Muscle layer of duodenum (tissue), 2 donors: ENCODE results near the gene SYNRG.

Experiments
- H3K27ac ChIP-seq: one replicate; pipeline ENCODE4 v1.7.0; 2013; ENCODE audit warnings: mild to moderate bottlenecking, low read length
- H3K27me3 ChIP-seq: one replicate; pipeline ENCODE4 v1.7.0; 2013; ENCODE audit warnings: low read depth, mild to moderate bottlenecking, control low read depth, low read length
- H3K36me3 ChIP-seq, 2 donors: one replicate each; pipeline ENCODE4 v1.7.0; 2013; ENCODE audit warnings: low read length in 2 of 2, control low read depth in 1 of 2, mild to moderate bottlenecking in 1 of 2; ENCODE audit not compliant: insufficient read depth in 2 of 2, control insufficient read depth in 1 of 2
- H3K4me1 ChIP-seq, 2 donors: one replicate each; pipeline ENCODE4 v1.7.0; 2013; ENCODE audit warnings: low read length in 2 of 2, mild to moderate bottlenecking in 2 of 2, control low read depth in 1 of 2, moderate library complexity in 1 of 2; ENCODE audit not compliant: insufficient read depth in 2 of 2, control insufficient read depth in 1 of 2
- H3K4me3 ChIP-seq, 2 donors: one replicate each; pipeline ENCODE4 v1.7.0; 2013; ENCODE audit warnings: low read length in 2 of 2, low read depth in 1 of 2, mild to moderate bottlenecking in 1 of 2
- H3K9me3 ChIP-seq, 2 donors: one replicate each; pipeline ENCODE4 v1.7.0; 2013; ENCODE audit warnings: low read length in 2 of 2, control low read depth in 1 of 2, mild to moderate bottlenecking in 1 of 2; ENCODE audit not compliant: control insufficient read depth in 1 of 2
- donor health status: healthy.

SYNRG gene

GRCh38 chr17:37535906-37536305, 73.3 kb downstream of the SYNRG start:
- Histone ChIP-seq H3K27me3 (no peaks in the 10 kb centered on the region), H3K27ac (no peak overlapping the region), H3K4me1 (no peaks in the 10 kb centered on the region), H3K9me3 (no peaks in the 10 kb centered on the region), H3K36me3 (peaks cover 52 to 66% of the 10 kb centered on the region in 2 donors), H3K4me3 (no peak overlapping the region)

- Histone ChIP-seq H3K27me3 (no peaks in the 10 kb centered on the region), H3K4me3 (no peak overlapping the region), H3K36me3 (peaks cover 47 to 63% of the 10 kb centered on the region in 2 donors), H3K9me3 (no peaks in the 10 kb centered on the region), H3K27ac (no peak overlapping the region), H3K4me1 (no peaks in the 10 kb centered on the region)
Measured at GRCh38 chr17:37532756-37533155, 76.5 kb downstream of the SYNRG start.

GRCh38 chr17:37530420-37530819, 78.8 kb downstream of the SYNRG start:
- no peak overlapping the region for H3K4me3 ChIP-seq
- no peaks in the 10 kb centered on the region for H3K4me1 ChIP-seq
- no peaks in the 10 kb centered on the region for H3K9me3 ChIP-seq
- no peak overlapping the region for H3K27ac ChIP-seq
- no peaks in the 10 kb centered on the region for H3K27me3 ChIP-seq
- H3K36me3 ChIP-seq: peaks cover 25 to 51% of the 10 kb centered on the region in 2 donors

- Histone ChIP-seq H3K4me3 (no peak overlapping the region), H3K36me3 (peaks cover 29 to 62% of the 10 kb centered on the region in 2 donors)
Measured at GRCh38 chr17:37527249-37527851, 81.9 kb downstream of the SYNRG start.

GRCh38 chr17:37523715-37524219, 85.5 kb downstream of the SYNRG start:
- H3K27ac ChIP-seq: no peak overlapping the region
- peaks cover 39 to 60% of the 10 kb centered on the region in 2 donors for H3K36me3 ChIP-seq
- no peak overlapping the region for H3K4me3 ChIP-seq
- no peaks in the 10 kb centered on the region for H3K9me3 ChIP-seq
- no peaks in the 10 kb centered on the region for H3K27me3 ChIP-seq
- H3K4me1 ChIP-seq: no peaks in the 10 kb centered on the region

More at GRCh38 chr17:37527249-37527851, 81.9 kb downstream of the SYNRG start:
- Histone ChIP-seq H3K4me1 (no peaks in the 10 kb centered on the region), H3K27ac (no peak overlapping the region), H3K9me3 (no peaks in the 10 kb centered on the region), H3K27me3 (no peaks in the 10 kb centered on the region)

- H3K27ac ChIP-seq: no peak overlapping the region
- no peaks in the 10 kb centered on the region for H3K4me1 ChIP-seq
- no peaks in the 10 kb centered on the region for H3K27me3 ChIP-seq
- H3K4me3 ChIP-seq: no peak overlapping the region
- H3K9me3 ChIP-seq: no peaks in the 10 kb centered on the region
- H3K36me3 ChIP-seq: peaks cover 54 to 67% of the 10 kb centered on the region in 2 donors
Measured at GRCh38 chr17:37521821-37522220, 87.4 kb downstream of the SYNRG start.

- H3K36me3 ChIP-seq: peaks cover 54 to 62% of the 10 kb centered on the region in 2 donors
- H3K9me3 ChIP-seq: no peaks in the 10 kb centered on the region
- no peak overlapping the region for H3K4me3 ChIP-seq
- H3K27ac ChIP-seq: no peak overlapping the region
- H3K4me1 ChIP-seq: peaks cover 0 to 8% of the 10 kb centered on the region in 2 donors
- H3K27me3 ChIP-seq: no peaks in the 10 kb centered on the region
Measured at GRCh38 chr17:37520174-37520573, 89.0 kb downstream of the SYNRG start.

- no peaks in the 10 kb centered on the region for H3K27me3 ChIP-seq
- H3K4me3 ChIP-seq: no peak overlapping the region
- H3K27ac ChIP-seq: no peak overlapping the region
- H3K4me1 ChIP-seq: peaks cover 0 to 8% of the 10 kb centered on the region in 2 donors
- peaks cover 54 to 62% of the 10 kb centered on the region in 2 donors for H3K36me3 ChIP-seq
- H3K9me3 ChIP-seq: no peaks in the 10 kb centered on the region
Measured at GRCh38 chr17:37519251-37519985, 89.8 kb downstream of the SYNRG start.

- H3K27me3 ChIP-seq: no peaks in the 10 kb centered on the region
- H3K4me1 ChIP-seq: peaks cover 0 to 8% of the 10 kb centered on the region in 2 donors
- no peak overlapping the region for H3K27ac ChIP-seq
- H3K4me3 ChIP-seq: no peak overlapping the region
- H3K36me3 ChIP-seq: peaks cover 51 to 57% of the 10 kb centered on the region in 2 donors
- no peaks in the 10 kb centered on the region for H3K9me3 ChIP-seq
Measured at GRCh38 chr17:37518826-37519225, 90.4 kb downstream of the SYNRG start.

- Histone ChIP-seq H3K36me3 (peaks cover 45 to 59% of the 10 kb centered on the region in 2 donors), H3K27me3 (no peaks in the 10 kb centered on the region), H3K27ac (no peak overlapping the region), H3K4me1 (peaks cover 0 to 8% of the 10 kb centered on the region in 2 donors), H3K9me3 (no peaks in the 10 kb centered on the region), H3K4me3 (no peak overlapping the region)
Measured at GRCh38 chr17:37517881-37518280, 91.3 kb downstream of the SYNRG start.

- Histone ChIP-seq H3K27ac (no peak overlapping the region), H3K4me3 (no peak overlapping the region), H3K9me3 (no peaks in the 10 kb centered on the region), H3K4me1 (peaks cover 0 to 8% of the 10 kb centered on the region in 2 donors), H3K36me3 (peaks cover 43 to 65% of the 10 kb centered on the region in 2 donors), H3K27me3 (no peaks in the 10 kb centered on the region)
Measured at GRCh38 chr17:37516127-37516571, 93.1 kb downstream of the SYNRG start.
